ENCODE results near the gene SCG5. TPM values are rescaled to one million over a fixed set of nuclear protein-coding genes. Genes with fewer than 3 reads are reported as not detected.

The SCG5 gene
- total and polyA plus RNA-seq, 4 donors: 2.9 to 13.4 (median 10.1) TPM

- Histone ChIP-seq H3K9ac (ENCODE audit: low read depth in 1 of 2, low read length in 2 of 2) (peak overlapping the region in 1 of 2 donors; percentile 80), H3K4me3 (ENCODE audit: low read depth in 1 of 3, low read length in 3 of 3) (peak overlapping the region; percentile 49 to 55 (median 51)), H3K27ac (ENCODE audit: low read depth in 1 of 2, low read length in 2 of 2) (peak overlapping the region; percentile 64 to 73), H3K36me3 (ENCODE audit: control insufficient read depth in 4 of 4, insufficient read depth in 3 of 4, low read depth in 1 of 4, low read length in 3 of 4) (peaks cover 0 to 3% (median 0%) of the 10 kb centered on the region in 4 donors), H3K27me3 (ENCODE audit: control insufficient read depth in 4 of 4, insufficient read depth in 4 of 4, low read length in 3 of 4) (no peaks in the 10 kb centered on the region), H3K9me3 (ENCODE audit: control insufficient read depth in 4 of 4, low read length in 3 of 4) (no peaks in the 10 kb centered on the region), H3K4me1 (ENCODE audit: control insufficient read depth in 4 of 4, insufficient read depth in 4 of 4, low read length in 3 of 4) (peaks cover 7 to 25% (median 16%) of the 10 kb centered on the region in 4 donors)
- WGBS: 30% methylated on average over 5 of the region's 5 CpGs
- peak; percentile 97 for TF ChIP-seq ATF3 (IDR thresholded peaks at IDR 0.05)
- TF ChIP-seq YY1 (IDR thresholded peaks at IDR 0.05): peak; percentile 94
- peak; percentile 78 to 83 for TF ChIP-seq HNF4A (conservative IDR thresholded peaks at IDR 0.05)
- TF ChIP-seq EGR1 (IDR thresholded peaks at IDR 0.05; ENCODE audit: low read depth in 2 of 2): peak; percentile 74 to 94
- TF ChIP-seq RAD21 (IDR thresholded peaks at IDR 0.05): peak; percentile 57 to 60
- peak; percentile 87 for TF ChIP-seq ZBTB33 (IDR thresholded peaks at IDR 0.05)
- TF ChIP-seq HNF4G (IDR thresholded peaks at IDR 0.05): peak; percentile 38
- TF ChIP-seq FOXA2 (IDR thresholded peaks at IDR 0.05): peak; percentile 98
- peak; percentile 79 to 94 for TF ChIP-seq JUND (IDR thresholded peaks at IDR 0.05)
- no peak for TF ChIP-seq NR2F2 (IDR thresholded peaks at IDR 0.05)
- peak in 1 of 2 donors; percentile 34 for TF ChIP-seq GABPA (IDR thresholded peaks at IDR 0.05 in 1 of 2, conservative IDR thresholded peaks at IDR 0.05 in 1 of 2)
- TF ChIP-seq, protein P1, sequence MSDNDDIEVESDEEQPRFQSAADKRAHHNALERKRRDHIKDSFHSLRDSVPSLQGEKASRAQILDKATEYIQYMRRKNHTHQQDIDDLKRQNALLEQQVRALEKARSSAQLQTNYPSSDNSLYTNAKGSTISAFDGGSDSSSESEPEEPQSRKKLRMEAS (IDR thresholded peaks at IDR 0.05): peak; percentile 82
- TF ChIP-seq CTCF (IDR thresholded peaks at IDR 0.05; ENCODE audit: low read depth, low read length, missing input control): no peak
- TF ChIP-seq SP1 (IDR thresholded peaks at IDR 0.05): peak; percentile 92
- TF ChIP-seq FOXA1 (IDR thresholded peaks at IDR 0.05): peak; percentile 95
- TF ChIP-seq RXRA (IDR thresholded peaks at IDR 0.05): peak; percentile 76 to 90
- TF ChIP-seq TAF1 (conservative IDR thresholded peaks at IDR 0.05): peak; percentile 97
- TF ChIP-seq, protein P2, sequence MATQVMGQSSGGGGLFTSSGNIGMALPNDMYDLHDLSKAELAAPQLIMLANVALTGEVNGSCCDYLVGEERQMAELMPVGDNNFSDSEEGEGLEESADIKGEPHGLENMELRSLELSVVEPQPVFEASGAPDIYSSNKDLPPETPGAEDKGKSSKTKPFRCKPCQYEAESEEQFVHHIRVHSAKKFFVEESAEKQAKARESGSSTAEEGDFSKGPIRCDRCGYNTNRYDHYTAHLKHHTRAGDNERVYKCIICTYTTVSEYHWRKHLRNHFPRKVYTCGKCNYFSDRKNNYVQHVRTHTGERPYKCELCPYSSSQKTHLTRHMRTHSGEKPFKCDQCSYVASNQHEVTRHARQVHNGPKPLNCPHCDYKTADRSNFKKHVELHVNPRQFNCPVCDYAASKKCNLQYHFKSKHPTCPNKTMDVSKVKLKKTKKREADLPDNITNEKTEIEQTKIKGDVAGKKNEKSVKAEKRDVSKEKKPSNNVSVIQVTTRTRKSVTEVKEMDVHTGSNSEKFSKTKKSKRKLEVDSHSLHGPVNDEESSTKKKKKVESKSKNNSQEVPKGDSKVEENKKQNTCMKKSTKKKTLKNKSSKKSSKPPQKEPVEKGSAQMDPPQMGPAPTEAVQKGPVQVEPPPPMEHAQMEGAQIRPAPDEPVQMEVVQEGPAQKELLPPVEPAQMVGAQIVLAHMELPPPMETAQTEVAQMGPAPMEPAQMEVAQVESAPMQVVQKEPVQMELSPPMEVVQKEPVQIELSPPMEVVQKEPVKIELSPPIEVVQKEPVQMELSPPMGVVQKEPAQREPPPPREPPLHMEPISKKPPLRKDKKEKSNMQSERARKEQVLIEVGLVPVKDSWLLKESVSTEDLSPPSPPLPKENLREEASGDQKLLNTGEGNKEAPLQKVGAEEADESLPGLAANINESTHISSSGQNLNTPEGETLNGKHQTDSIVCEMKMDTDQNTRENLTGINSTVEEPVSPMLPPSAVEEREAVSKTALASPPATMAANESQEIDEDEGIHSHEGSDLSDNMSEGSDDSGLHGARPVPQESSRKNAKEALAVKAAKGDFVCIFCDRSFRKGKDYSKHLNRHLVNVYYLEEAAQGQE (IDR thresholded peaks at IDR 0.05): peak; percentile 92
- DNase-seq (ENCODE audit: low spot score): peak; percentile 38
Measured at GRCh38 chr15:32677238-32677750, 35.8 kb downstream of the SCG5 start.

Measured in liver (tissue), 9 donors.